ENCODE data around the gene COPS9.

COPS9 gene

DNA sequence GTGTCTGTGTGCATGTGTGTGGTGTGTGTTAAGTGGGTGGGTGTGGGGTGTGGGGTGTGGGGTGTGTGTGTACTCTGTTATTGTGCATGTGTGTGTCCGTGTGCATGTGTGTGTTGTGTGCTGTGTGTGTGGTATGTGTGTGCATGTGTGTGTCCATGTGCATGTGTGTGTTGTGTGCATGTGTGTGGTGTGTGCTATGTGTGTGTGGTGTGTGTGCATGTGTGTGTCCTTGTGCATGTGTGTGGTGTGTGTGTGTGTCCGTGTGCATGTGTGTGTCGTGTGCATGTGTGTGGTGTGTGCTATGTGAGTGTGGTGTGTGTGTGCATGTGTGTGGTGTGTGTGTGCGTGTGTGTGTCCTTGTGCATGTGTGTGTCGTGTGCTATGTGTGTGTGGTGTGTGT lies 11.3 kb upstream of the COPS9 start:
- DNase-seq, result no peak

DNA sequence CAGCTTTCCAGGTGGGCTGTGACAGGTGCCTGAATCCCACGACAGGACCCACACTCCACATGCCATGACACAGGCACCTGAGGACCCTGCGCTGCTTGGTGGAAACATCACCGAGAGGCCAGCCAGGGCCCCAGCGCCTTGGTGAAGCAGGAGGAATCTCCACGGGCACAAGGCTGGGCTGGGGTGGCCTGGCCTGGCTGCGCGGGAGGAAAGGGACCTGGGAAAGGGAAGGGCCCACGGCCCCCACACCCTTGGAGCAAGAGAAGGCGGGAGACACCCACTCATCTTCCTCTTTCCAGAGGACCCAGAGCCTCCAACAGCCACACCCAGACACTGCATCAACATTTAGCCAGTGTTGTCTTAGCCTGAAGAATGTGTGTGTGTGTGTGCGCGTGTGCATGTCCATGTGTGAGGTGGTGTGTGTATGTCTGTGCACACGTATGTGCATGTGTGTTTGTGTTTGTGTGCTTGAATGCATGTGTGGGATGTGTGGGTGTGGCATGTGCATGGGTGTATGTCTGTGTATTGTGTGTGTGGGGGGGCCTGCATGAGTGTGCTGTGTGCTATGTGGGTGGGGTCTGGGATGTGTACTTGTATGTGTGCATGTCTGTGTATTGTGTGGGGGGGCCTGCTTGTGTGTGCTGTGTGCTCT lies 10.6 kb upstream of the COPS9 start:
- DNase-seq, result no peak

DNA sequence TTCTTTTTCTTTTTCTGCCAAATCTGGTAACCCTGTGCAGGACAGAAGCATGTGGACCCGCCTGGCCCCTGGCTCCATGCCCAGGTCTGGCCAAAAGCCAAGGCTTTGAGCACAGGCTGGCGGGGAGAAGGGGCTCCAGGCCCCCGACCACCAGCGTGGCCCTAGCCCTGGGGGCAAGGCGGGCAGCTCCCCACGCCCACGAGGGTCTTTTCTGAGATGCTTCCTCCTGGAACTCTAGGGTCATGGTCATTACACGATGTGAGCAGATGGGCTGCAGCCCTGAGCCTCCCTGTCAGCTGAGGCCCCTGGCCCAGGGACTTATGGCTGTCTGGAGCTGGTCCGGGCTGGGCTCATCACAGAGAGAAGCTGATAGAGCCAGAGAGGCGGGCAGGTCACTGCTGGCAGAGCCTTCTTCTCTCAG lies 10.0 kb upstream of the COPS9 start:
- no peak for DNase-seq

DNA sequence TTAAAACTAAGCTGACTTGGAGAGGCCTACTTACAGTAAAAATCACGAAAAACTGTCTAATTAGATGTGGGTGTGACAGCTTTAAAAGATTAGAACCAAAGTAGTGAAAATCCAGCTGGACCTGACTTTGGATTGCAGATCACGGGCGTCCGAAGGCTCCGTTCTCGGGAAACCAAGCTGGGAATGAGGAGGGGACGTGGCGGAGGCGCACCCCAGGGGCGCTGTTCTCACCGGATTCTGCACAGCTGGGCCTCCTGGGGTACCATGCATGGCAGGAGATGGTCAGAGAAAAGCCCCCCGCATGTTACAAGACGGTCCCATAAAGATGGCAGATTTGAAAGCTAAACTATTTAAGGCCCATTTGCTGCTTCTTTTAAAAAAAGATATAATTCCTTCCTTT lies 9.4 kb upstream of the COPS9 start:
- no peak for DNase-seq

DNA sequence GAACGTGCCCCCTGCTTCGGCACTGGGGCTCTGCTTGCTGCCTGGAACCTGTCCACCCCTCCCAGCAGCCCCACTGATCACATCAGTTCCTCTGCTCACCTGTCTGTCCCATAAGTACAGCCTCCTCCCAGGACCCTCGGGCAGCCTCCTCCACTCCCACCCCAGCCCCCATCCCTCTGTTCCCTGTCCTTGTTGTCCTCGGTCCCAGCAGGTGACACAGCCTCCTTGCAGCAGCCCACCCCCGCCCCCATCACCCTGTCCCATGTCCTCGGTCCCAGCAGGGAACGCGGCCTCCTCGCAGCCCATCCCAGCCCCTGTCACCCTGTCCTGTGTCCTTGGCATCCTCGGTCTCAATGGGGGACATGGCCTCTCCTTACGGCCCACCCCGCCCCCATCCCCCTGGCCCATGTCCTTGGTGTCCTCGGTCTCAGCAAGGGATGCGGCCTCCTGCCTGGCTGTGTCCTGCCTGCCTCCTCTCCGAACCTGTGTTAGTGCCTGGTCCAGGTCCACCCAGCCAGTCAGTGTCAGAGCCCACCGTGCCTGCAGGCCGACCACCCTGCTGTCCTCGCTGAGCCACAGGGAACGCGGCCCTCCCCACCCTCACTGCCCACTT lies 8.7 kb upstream of the COPS9 start:
- DNase-seq, result no peak

DNA sequence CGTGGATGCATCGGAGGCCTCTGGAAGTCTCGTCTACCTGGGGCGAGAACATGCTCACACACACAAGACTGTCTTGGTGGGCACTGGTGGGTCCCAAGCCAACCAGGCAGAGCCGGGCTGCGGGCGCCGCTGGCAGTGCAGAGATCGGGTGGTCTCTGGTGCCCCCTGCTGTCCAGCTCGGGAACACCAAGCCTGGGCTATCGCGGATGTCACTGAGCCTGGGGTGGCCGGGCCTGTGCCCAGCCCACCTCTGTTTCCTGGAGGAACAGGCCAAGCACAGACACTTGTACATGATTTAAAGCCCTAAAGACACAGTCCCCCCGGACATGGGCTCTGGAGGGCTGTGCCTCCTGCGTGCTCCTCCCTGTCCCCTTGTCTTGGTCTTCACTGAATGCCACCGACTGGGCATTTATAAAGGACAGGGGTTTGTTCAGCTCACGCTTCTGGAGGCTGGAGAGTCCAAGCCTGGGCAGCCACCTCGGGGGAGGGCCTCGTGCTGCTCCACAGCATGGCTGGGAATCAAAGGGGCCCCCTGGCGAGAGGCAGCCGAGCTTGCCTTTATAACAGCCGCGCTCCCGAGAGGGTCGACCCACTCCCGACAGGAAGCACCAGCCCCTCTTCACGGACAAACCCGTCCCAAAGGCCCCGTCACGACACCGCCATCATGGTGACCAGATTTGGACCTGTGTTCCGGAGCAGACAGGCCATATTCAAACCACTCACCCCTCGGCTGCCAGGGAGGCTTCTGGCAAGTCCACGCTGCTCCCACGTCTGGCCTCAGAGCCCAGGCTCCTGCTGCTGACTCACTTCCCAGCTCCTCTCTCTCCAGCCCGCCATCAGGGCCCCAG lies 7.9 kb upstream of the COPS9 start:
- DNase-seq, result peak; percentile 75

DNA sequence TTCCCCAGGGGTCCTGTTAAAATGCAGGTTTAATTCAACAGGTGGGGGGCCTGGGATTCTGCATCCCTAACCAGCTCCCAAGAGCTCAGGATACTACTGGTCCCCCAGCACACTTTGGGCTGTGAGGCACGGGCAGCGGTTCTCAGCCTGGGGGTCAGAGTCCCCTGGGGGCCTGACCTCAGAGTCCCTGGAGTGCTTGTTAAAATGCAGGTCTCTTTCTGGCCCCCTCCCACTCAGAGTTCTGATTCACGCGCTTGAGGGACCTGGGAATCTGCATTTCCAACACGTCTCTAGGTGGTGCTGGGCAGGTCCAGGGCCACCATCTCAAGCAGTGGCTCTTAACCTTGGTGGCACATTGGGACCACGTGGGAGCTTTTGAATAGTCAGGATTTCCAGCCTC lies 7.2 kb upstream of the COPS9 start:
- no peak for DNase-seq

DNA sequence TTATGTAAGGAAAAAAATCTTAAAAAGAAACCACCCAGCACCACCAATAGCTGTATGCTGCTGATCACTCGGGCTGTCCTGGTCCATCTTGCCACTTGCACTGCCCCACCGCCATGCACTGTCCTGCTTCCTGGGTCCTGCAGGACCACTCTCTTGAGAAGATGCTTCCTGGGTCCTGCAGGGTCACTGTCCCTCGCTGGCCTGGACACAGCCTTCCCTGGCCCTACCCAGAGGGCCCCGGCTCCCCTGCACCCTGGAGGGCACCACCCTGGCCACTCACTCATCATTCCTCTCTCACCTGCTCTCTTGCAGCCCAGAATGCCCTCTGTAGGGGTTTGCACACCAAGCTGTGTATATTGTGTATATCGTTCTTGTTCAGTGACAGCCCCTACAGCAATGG lies 6.8 kb upstream of the COPS9 start:
- no peak for DNase-seq

DNA sequence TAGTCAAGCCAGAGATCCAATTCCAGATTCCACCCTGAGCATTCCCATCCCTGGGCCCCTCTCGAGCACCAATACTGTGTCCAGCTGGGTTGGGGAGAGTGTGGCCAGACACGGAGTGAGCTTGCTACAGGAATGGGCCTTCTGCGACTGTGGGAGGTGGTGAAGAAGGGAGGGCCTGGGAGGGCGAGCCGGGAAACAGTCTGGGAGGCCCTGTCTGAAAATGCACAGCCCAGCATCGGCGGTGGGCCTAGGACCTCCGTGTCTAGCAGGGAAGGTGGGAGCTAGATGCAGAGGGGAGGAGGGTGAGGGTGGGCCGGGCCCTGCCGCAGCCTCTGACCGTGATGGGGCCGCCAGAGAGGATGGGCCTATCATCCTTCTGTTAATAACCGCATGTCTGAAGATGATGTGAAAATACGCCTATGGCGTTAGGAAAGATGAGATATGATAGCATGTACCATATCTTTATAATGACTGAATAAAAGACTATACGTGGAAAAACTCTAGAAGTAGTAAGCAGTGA lies 6.2 kb upstream of the COPS9 start:
- DNase-seq, result no peak

DNA sequence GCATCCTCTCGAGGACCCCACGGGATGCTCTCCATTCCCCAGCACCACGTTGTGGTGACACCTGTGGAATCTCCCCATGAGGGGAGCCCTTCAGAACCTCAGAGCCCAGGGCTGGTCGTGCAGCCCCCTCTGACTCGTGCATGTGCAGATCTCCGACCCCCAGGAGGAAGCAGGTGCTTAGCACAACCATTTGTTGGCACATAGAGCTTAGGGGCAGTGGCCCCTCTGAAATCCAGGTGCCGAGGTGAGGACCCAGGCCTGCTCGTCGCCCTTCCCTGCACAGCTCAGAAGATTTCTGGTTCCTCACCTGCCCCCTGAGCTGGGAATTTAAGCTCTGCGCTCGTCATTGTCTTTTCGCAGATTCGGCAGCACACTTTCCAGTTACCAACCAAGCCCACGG lies 5.6 kb upstream of the COPS9 start:
- no peak for DNase-seq

DNA sequence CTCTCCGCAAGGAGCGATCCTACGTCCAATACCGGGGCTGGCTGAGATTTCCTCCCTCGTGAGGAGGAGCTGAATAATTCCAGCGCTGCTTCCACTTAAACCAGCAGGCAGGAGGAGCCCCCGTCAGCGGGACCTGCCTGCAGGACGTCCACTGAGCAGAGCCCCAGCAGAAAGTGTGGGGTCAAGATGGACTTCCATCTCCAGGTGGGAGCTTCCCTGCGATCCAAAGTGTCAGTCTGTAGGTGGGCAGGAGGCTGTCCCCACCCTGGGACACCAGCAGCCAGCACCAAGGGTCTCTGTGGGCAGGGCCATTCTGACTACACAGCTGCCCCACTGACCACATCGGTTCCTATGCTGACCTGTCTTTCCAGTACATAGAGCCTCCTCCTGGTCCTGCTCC lies 4.8 kb upstream of the COPS9 start:
- no peak for DNase-seq

DNA sequence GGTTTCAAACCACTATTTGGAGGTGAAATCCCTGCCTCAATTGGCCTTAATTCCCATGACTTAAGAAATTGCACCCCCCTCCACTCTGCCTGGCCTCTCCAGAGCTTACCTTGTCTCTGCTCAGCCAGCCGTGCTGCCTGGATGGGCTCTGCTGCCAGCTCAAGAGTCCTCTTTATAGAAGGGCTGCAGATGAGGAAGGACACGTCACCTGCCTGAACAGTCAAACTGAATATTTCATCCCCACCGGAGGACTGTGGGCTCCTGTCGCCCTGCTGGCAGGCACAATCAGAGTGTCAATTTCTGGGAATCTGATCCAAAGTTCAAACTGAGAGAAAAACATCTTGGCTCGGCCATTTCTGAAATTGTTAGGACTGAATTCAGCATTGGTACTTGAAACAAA lies 4.4 kb upstream of the COPS9 start, which contains the start of gene OTOS:
TSS of gene OTOS (minus strand) at position 148 of the 400 bp plus-strand sequence. CDS start 332 bp downstream, outside the sequence.
- DNase-seq, result no peak

DNA sequence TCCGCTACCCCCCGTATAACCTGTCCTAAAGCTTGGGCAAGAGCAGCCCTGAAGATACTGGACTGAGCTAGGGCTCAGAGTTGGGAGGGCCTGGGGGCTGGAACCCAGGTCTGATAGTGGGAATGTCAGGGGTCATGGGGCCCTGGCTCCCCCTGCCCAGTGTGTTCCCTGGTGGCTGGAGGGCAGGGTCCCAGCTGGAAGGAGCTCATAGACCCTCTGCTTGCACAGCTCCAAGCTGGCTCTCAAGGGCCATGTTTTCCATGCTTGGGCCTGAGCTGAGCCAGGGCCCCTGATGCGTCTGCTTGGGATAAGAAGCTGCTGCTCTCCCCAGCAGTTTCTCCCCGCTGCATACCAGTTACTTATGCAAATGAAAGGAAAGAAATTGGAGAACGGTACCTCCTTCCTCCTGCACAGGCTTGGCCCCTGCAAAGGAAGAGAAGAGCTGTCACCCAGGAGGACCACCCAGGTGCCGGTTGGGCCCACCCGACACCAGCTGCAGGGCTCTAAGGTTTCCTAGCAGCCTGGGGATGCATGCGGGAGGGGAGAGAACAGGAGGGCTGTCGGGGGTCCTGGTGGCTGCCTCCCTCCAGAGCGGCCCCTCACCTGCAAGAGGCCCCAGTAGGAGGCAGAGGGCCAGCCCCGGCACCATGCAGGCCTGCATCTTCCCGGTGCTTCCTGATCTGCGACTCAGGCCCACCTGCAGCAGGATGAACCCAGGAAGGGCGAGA lies 3.7 kb upstream of the COPS9 start:
- no peak for DNase-seq

DNA sequence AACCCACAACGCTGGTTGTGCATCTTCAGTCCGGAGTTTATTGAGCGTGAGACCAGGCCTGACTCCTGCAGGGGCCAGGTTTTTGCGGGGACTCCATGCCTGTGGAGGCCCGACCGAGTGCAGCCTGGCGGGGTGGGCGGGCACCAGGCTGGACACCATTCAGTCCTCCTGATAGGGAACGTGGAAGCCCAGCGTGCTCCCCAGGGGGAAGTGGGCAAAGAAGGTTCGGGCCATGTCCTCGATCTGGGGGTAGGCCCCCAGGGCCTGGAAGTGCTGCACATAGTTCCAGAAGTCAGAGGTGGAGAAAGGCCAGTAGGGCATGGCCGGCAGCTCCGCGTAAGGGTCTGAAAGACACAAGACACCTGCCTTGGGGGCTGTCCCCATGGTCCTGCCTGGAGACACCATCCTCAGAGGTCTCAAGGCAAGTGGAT lies 2.9 kb upstream of the COPS9 start:
- DNase-seq, result no peak

DNA sequence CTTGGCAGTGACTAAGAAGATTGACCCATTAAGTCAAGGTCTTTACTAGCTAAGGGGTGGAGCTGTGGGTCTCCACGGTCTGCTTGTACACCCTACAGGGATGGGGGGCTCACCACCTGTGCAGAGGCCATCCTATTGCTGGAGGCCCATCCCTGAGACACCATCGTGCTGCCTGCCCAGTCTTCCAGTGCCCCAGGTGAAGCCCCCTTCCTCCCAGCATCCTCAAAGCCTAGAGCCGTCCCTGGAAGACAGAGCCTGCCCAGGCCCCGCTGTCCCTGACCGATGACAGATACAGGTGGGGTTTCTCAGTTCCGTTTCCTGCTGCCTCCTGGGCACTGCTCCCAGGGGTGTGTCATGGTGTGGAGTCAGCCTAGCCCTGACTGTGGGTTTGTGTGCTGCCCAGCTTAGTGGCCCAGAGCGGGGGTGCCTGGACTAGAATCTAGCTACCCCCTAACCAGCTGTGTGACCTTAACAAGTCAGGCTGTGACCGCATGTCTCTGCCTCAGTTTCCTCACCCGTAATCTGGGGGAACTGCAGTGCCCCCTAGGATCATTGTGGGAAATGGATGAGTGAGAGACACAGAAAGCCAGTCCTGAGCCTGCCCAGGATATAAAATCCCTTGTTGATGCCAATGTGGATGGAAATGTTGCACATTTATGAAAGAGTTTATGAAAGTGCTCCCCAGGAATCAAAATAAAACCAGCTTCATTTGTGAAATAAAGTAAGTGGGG lies 2.3 kb upstream of the COPS9 start:
- no peak for DNase-seq

DNA sequence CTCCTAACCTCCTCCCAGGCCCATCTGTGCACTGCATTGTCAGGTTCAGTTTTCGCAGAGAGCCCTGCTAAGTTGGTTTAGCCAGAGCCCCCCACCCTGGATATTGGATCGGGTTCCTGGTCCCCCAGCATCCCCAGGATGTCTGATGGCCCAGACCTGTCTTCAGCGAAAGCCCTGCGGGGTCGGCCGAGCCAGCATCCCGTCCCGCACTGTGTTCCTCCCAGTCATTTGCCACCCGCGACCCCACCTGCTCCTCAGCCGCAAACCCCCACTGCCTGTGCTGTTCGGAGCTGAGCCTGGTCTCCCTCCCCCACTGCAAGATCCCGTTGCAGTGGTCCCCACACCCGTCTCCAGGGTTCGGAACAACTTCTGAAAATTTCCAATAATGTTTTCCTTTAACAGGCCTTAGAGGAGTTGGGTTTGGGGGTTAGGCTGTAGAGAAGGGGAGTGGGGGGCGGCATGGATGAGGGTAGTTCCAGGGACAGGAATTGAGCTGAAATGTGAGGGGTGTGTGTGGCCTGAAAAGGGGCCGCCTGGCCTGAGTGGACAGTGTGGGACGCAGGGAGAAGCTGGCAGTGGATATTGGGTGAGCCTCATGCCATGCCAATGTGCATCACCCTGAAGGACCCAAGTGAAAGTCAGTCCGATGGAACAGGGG lies 1.6 kb upstream of the COPS9 start:
- DNase-seq, result no peak

DNA sequence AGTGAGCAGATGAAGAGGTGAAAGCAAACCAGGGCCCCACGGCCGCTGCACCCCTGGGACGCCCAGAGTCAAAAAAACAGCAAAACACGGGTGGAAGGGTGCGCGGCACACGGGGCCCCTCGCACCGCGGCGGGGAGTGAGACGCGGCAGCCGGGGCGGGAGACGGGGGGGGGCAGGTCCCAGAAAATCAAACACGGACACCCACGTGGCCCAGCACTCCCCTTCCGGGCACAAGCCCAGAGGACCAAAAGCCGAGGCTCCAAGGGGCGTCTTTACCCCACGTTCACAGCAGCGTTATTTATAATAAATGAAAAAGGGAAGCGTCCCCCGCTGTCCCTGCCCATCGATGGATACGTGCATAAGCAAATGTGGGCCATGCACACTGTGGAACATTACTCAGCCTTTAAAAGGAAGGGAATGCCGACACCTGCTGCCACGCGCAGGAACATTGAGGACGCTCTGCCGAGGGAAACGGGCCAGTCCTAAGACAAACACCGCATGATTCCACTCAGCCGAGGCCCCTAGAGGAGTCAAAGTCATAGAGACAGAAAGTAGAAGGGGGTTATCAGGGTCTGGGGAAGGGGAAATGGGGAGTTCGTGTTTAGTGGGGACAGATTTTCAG lies 677 bp upstream of the COPS9 start:
- no peak for DNase-seq

DNA sequence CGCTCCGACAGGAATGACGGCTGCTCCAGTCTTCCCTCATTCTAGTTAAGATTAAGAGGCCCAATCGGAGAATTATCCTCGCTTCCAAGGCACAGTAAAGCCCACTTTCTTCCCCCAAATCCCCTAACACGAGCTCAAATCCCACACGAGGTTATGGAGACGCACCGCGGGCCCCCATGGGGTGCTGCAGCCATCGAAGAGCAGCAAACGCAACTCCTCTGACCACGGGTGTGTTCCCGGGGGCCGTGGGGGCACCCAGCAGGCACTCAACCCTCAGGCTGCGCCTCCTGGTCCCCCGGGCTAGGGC lies 446 bp downstream of the COPS9 start:
- no peak for DNase-seq

DNA sequence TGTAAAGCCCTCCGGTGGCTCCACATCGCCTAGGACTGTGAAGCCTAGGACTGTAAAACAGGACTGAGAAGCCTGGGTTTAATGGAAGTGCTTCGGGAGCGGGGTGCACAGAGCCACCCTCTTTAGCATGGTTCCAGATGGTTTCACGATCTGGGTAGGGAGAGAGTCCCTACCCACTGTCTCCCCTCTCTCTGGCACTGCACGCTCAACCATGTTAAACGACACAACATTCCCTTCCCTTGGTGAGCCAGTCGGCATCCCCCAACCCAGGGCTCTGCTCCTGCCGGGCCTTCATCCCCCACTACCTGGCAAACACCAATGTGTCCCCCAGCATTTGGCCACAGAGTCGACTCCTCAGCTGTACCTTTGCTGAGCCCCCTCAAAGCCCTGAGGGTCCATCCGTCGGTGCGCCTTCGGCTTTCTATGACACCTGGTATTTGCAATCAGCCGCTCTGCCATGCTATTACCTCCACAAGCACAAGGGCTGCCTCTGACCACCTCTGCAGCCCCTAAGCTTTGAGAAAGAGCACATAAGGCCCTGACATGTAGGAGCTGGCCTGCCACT lies 1.1 kb downstream of the COPS9 start:
- DNase-seq, result no peak

DNA sequence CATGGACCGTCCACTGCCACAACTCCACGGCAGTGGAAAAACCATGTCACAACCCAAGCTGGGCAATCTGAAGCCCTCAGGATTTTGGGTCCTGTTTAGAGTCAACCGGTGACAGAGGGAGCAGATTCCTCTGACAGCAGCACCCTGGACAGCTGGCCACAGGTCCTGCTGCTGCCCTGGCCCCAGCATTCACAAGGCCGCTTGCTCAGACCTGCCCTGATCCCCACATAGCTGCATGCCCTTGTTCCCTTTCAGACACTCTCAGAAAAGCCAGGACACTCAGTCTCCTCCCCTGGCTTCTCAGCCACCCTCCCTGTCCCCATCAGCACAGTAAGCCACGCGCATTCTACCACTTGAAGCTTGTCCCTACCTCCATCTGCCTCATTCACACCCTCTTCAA lies 1.6 kb downstream of the COPS9 start:
- no peak for DNase-seq

DNA sequence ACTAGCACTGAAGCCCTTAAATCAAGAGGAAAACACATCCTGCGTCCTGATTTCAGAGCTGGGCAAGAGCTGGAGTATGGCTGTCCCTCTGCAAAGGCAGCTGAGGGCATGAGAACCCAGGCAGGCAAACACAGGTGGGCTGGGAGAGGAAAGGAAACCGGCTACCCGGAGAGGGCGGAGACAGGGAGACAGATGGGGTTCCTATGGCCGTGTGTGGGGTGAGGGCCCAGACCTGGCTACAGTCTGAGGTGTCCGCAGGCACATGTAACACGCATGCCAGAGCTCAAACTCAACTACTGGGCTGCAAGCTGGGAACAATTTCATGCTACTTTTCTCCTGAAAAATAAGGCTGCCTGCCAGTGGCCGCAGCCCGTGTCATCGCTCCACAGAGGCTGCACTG lies 2.7 kb downstream of the COPS9 start:
- DNase-seq, result no peak
